HL-60 (cell line): ENCODE measurements around the gene HMGCS2.

ENCODE experiments used
- CTCF ChIP-seq: IDR thresholded peaks from one replicate; pipeline ENCODE4 v1.5.1; 2011; ENCODE audit warnings: low read length, control low read depth, inconsistent platforms; ENCODE audit not compliant: insufficient read depth
- GABPA ChIP-seq: IDR thresholded peaks from 2 replicates; pipeline ENCODE4 v1.6.1; 2012; ENCODE audit warnings: low read depth
- POLR2AphosphoS5 ChIP-seq: IDR thresholded peaks from 2 replicates; pipeline ENCODE4 v1.6.1; 2012; ENCODE audit warnings: low read depth

- TF ChIP-seq CTCF (no peak), POLR2AphosphoS5 (no peak), GABPA (no peak)
These were observed 64.8 kb downstream of the HMGCS2 start for GRCh38 chr1:119703666-119704450.
